BE2C (cell line): ENCODE results near the gene BTK.

Source experiments
- DNase-seq: peaks from one replicate; pipeline ENCODE4 v3.0.0-alpha.2; 2020
- H3K27me3 ChIP-seq: fragments of 250-450 bp; sonication (Bioruptor Pico); 2 replicates; pipeline ENCODE4 v1.5.1; 2020; ENCODE audit warnings: mild to moderate bottlenecking
- H3K36me3 ChIP-seq: fragments of 250-450 bp; sonication (Bioruptor Pico); 2 replicates; pipeline ENCODE4 v1.5.1; 2020; ENCODE audit warnings: mild to moderate bottlenecking
- H3K4me1 ChIP-seq: fragments of 250-450 bp; sonication (Bioruptor Pico); 2 replicates; pipeline ENCODE4 v1.5.1; 2020
- H3K4me3 ChIP-seq: 2 replicates; pipeline ENCODE4 v1.5.1; 2011; ENCODE audit warnings: low read depth, low read length
- H3K9me3 ChIP-seq: fragments of 250-450 bp; sonication (Bioruptor Pico); 2 replicates; pipeline ENCODE4 v1.5.1; 2020
- CTCF ChIP-seq: IDR thresholded peaks from 2 replicates; pipeline ENCODE4 v1.5.1; 2012; ENCODE audit warnings: mild to moderate bottlenecking, low read depth, low read length

The BTK gene

GRCh38 chrX:101410461-101410860 lies 24.5 kb upstream of the BTK start:
- Histone ChIP-seq H3K9me3 (no peaks in the 10 kb centered on the region), H3K4me3 (peak overlapping the region; percentile 87), H3K27me3 (no peaks in the 10 kb centered on the region), H3K4me1 (no peaks in the 10 kb centered on the region), H3K36me3 (no peaks in the 10 kb centered on the region; the same call in 1 of the 2 replicates)
- DNase-seq: no peak
- TF ChIP-seq CTCF: no peak

- no peak for DNase-seq
- H3K36me3 ChIP-seq: no peaks in the 10 kb centered on the region
- no peaks in the 10 kb centered on the region for H3K27me3 ChIP-seq
- TF ChIP-seq CTCF: no peak
- H3K4me1 ChIP-seq: no peaks in the 10 kb centered on the region
- peak overlapping the region; percentile 87 for H3K4me3 ChIP-seq
- H3K9me3 ChIP-seq: no peaks in the 10 kb centered on the region
These were observed 23.1 kb upstream of the BTK start for GRCh38 chrX:101409043-101409442.

- no peaks in the 10 kb centered on the region for H3K9me3 ChIP-seq
- no peak for DNase-seq
- no peaks in the 10 kb centered on the region for H3K36me3 ChIP-seq
- H3K4me3 ChIP-seq: peak overlapping the region; percentile 87
- H3K27me3 ChIP-seq: no peaks in the 10 kb centered on the region
- H3K4me1 ChIP-seq: no peaks in the 10 kb centered on the region
- TF ChIP-seq CTCF: no peak
These were observed 22.5 kb upstream of the BTK start for GRCh38 chrX:101408532-101408841.

- H3K4me3 ChIP-seq: peak within 1 kb of the TSS; percentile 87
- H3K4me1 ChIP-seq: no peaks in the 10 kb centered on the region
- H3K27me3 ChIP-seq: no peaks in the 10 kb centered on the region
- no peaks in the 10 kb centered on the region for H3K36me3 ChIP-seq
- no peaks in the 10 kb centered on the region for H3K9me3 ChIP-seq
- DNase-seq: peak; percentile 85
- no peak for TF ChIP-seq CTCF
These were observed 21.9 kb upstream of the BTK start, which contains the start of the genes GLA and HNRNPH2 for GRCh38 chrX:101407748-101408531. Gene GLA, minus strand, starts transcription at chrX:101407925. Its CDS starts 22 bp downstream, at chrX:101407903. Gene HNRNPH2, plus strand, starts transcription at chrX:101408222. Its CDS starts 3,767 bp downstream, at chrX:101411989.

GRCh38 chrX:101407167-101407747 lies 21.3 kb upstream of the BTK start:
- no peak for DNase-seq
- no peaks in the 10 kb centered on the region for H3K4me1 ChIP-seq
- H3K36me3 ChIP-seq: no peaks in the 10 kb centered on the region
- no peak for TF ChIP-seq CTCF
- peak overlapping the region; percentile 87 for H3K4me3 ChIP-seq
- no peaks in the 10 kb centered on the region for H3K27me3 ChIP-seq
- no peaks in the 10 kb centered on the region for H3K9me3 ChIP-seq

GRCh38 chrX:101399825-101400224 lies 13.8 kb upstream of the BTK start:
- H3K9me3 ChIP-seq: no peaks in the 10 kb centered on the region
- no peak overlapping the region for H3K4me3 ChIP-seq
- no peak for TF ChIP-seq CTCF
- peaks cover 10% of the 10 kb centered on the region for H3K36me3 ChIP-seq
- no peaks in the 10 kb centered on the region for H3K4me1 ChIP-seq
- DNase-seq: no peak
- no peaks in the 10 kb centered on the region for H3K27me3 ChIP-seq
